ENCODE results near the gene YBEY.
"Not testable (repeated sequence)": the region's sequence is repeated elsewhere in the genome, so short reads cannot be mapped to it uniquely, and the experiment has no call there.

YBEY gene

GRCh38 chr21:46299167-46299566, 13.0 kb downstream of the YBEY start:
- in situ Hi-C loops (cut with MboI; ENCODE audit: low sequenced_read_pairs): no loop called here

- in situ Hi-C loops (cut with MboI; ENCODE audit: low sequenced_read_pairs): no loop called here
Observed at GRCh38 chr21:46301759-46302158, 15.6 kb downstream of the YBEY start.

- in situ Hi-C loops (cut with MboI; ENCODE audit: low sequenced_read_pairs): no loop called here
Observed at GRCh38 chr21:46304437-46304836, 18.3 kb downstream of the YBEY start.

- in situ Hi-C loops (cut with MboI; ENCODE audit: low sequenced_read_pairs): no loop called here
Observed at GRCh38 chr21:46304955-46305354, 18.8 kb downstream of the YBEY start.

- in situ Hi-C loops (cut with MboI; ENCODE audit: low sequenced_read_pairs): no loop called here
Observed at GRCh38 chr21:46307625-46308024, 21.5 kb downstream of the YBEY start.

- in situ Hi-C loops (cut with MboI; ENCODE audit: low sequenced_read_pairs): no loop called here
Observed at GRCh38 chr21:46308431-46308830, 22.3 kb downstream of the YBEY start.

- in situ Hi-C loops (cut with MboI; ENCODE audit: low sequenced_read_pairs): not testable (repeated sequence)
Observed at GRCh38 chr21:46310260-46310659, 24.1 kb downstream of the YBEY start.

GRCh38 chr21:46311568-46311967, 25.4 kb downstream of the YBEY start:
- in situ Hi-C loops (cut with MboI; ENCODE audit: low sequenced_read_pairs): no loop called here

GRCh38 chr21:46312949-46313348, 26.8 kb downstream of the YBEY start:
- in situ Hi-C loops (cut with MboI; ENCODE audit: low sequenced_read_pairs): no loop called here

- in situ Hi-C loops (cut with MboI; ENCODE audit: low sequenced_read_pairs): no loop called here
Observed at GRCh38 chr21:46314441-46315020, 28.4 kb downstream of the YBEY start.

- in situ Hi-C loops (cut with MboI; ENCODE audit: low sequenced_read_pairs): no loop called here
Observed at GRCh38 chr21:46316708-46317324, 30.7 kb downstream of the YBEY start.

GRCh38 chr21:46317710-46318463, 31.7 kb downstream of the YBEY start:
- in situ Hi-C loops (cut with MboI; ENCODE audit: low sequenced_read_pairs): no loop called here

- in situ Hi-C loops (cut with MboI; ENCODE audit: low sequenced_read_pairs): no loop called here
Observed at GRCh38 chr21:46318464-46318845, 32.3 kb downstream of the YBEY start.

GRCh38 chr21:46319186-46319585, 33.0 kb downstream of the YBEY start:
- in situ Hi-C loops (cut with MboI; ENCODE audit: low sequenced_read_pairs): no loop called here

GRCh38 chr21:46320331-46320801, 34.2 kb downstream of the YBEY start:
- in situ Hi-C loops (cut with MboI; ENCODE audit: low sequenced_read_pairs): no loop called here

GRCh38 chr21:46322351-46323226, 36.4 kb downstream of the YBEY start:
- in situ Hi-C loops (cut with MboI; ENCODE audit: low sequenced_read_pairs): no loop called here

- in situ Hi-C loops (cut with MboI; ENCODE audit: low sequenced_read_pairs): no loop called here
Observed at GRCh38 chr21:46323227-46323709, 37.1 kb downstream of the YBEY start.

- in situ Hi-C loops (cut with MboI; ENCODE audit: low sequenced_read_pairs): no loop called here
Observed at GRCh38 chr21:46323710-46324389, 37.7 kb downstream of the YBEY start, which contains the start of the genes C21orf58 and PCNT. Gene C21orf58 (minus strand): TSS chr21:46323870. CDS start chr21:46322738, 1,132 bp downstream. Gene PCNT (plus strand): TSS chr21:46324156. CDS start chr21:46324229, 73 bp downstream.

GRCh38 chr21:46324390-46325072, 38.4 kb downstream of the YBEY start:
- in situ Hi-C loops (cut with MboI; ENCODE audit: low sequenced_read_pairs): no loop called here
